Ectodermal cell (in vitro differentiated cells): ENCODE measurements around the gene OR52I2.

Experiments
- H3K27ac ChIP-seq: 2 replicates; pipeline ENCODE4 v1.7.0; 2013; ENCODE audit warnings: mild to moderate bottlenecking, low read depth, low read length; ENCODE audit not compliant: insufficient read depth, poor library complexity, severe bottlenecking
- H3K27me3 ChIP-seq: 2 replicates; pipeline ENCODE4 v1.7.0; 2013; ENCODE audit warnings: mild to moderate bottlenecking, low read length; ENCODE audit not compliant: insufficient read depth, control insufficient read depth, poor library complexity, severe bottlenecking
- H3K36me3 ChIP-seq: one replicate; pipeline ENCODE4 v1.7.0; 2013; ENCODE audit warnings: low read length; ENCODE audit not compliant: control insufficient read depth, insufficient read depth
- H3K4me1 ChIP-seq: one replicate; pipeline ENCODE4 v1.7.0; 2013; ENCODE audit warnings: low read length; ENCODE audit not compliant: control insufficient read depth, insufficient read depth
- H3K4me3 ChIP-seq: 2 replicates; pipeline ENCODE4 v1.7.0; 2013; ENCODE audit warnings: low read depth, low read length, control low read depth; ENCODE audit not compliant: insufficient read depth
- H3K9me3 ChIP-seq: 2 replicates; pipeline ENCODE4 v1.7.0; 2013; ENCODE audit warnings: mild to moderate bottlenecking, low read length, moderate library complexity; ENCODE audit not compliant: control insufficient read depth
- WGBS, 2 experiments: methylation state at CpG; one replicate each; pipeline ENCODE4 v1.1.7; 2013; ENCODE audit warnings: missing lambda C conversion rate in 2 of 2; 5-methylcytosine and 5-hydroxymethylcytosine counted together

The OR52I2 gene

GRCh38 chr11:4565371-4565770 is 16.2 kb upstream of the OR52I2 start:
- 96 to 100% methylated on average over 2 to 3 of the region's 3 CpGs for WGBS, 2 experiments
- no peaks in the 10 kb centered on the region for H3K9me3 ChIP-seq
- H3K27me3 ChIP-seq, result no peaks in the 10 kb centered on the region
- no peak overlapping the region for H3K4me3 ChIP-seq
- no peaks in the 10 kb centered on the region for H3K36me3 ChIP-seq
- H3K27ac ChIP-seq, result no peak overlapping the region
- H3K4me1 ChIP-seq, result no peaks in the 10 kb centered on the region

GRCh38 chr11:4569075-4569474 is 12.5 kb upstream of the OR52I2 start:
- Histone ChIP-seq H3K9me3 (no peaks in the 10 kb centered on the region), H3K27me3 (no peaks in the 10 kb centered on the region), H3K27ac (no peak overlapping the region), H3K36me3 (no peaks in the 10 kb centered on the region), H3K4me3 (no peak overlapping the region), H3K4me1 (no peaks in the 10 kb centered on the region)
- 89 to 90% methylated on average over 18 of the region's 18 CpGs for WGBS, 2 experiments

- Histone ChIP-seq H3K36me3 (no peaks in the 10 kb centered on the region), H3K9me3 (no peaks in the 10 kb centered on the region), H3K4me3 (no peak overlapping the region), H3K4me1 (no peaks in the 10 kb centered on the region), H3K27ac (no peak overlapping the region), H3K27me3 (no peaks in the 10 kb centered on the region)
- WGBS, 2 experiments, result 90 to 91% methylated on average over 3 of the region's 3 CpGs
These were observed 4.7 kb upstream of the OR52I2 start for GRCh38 chr11:4576880-4577279.

- Histone ChIP-seq H3K27me3 (no peaks in the 10 kb centered on the region), H3K4me3 (no peak overlapping the region), H3K27ac (no peak overlapping the region), H3K9me3 (no peaks in the 10 kb centered on the region), H3K4me1 (no peaks in the 10 kb centered on the region), H3K36me3 (no peaks in the 10 kb centered on the region)
- 92 to 100% methylated on average over 2 of the region's 2 CpGs for WGBS, 2 experiments
These were observed 3.8 kb upstream of the OR52I2 start for GRCh38 chr11:4577761-4578160.

- no peaks in the 10 kb centered on the region for H3K9me3 ChIP-seq
- 94 to 95% methylated on average over 6 of the region's 6 CpGs for WGBS, 2 experiments
- no peak overlapping the region for H3K4me3 ChIP-seq
- H3K36me3 ChIP-seq, result no peaks in the 10 kb centered on the region
- H3K27me3 ChIP-seq, result no peaks in the 10 kb centered on the region
- H3K27ac ChIP-seq, result no peak overlapping the region
- no peaks in the 10 kb centered on the region for H3K4me1 ChIP-seq
These were observed 2.9 kb upstream of the OR52I2 start for GRCh38 chr11:4578624-4579023.

GRCh38 chr11:4580124-4580523 is 1.4 kb upstream of the OR52I2 start:
- Histone ChIP-seq H3K36me3 (no peaks in the 10 kb centered on the region), H3K4me3 (no peak overlapping the region), H3K4me1 (no peaks in the 10 kb centered on the region), H3K9me3 (no peaks in the 10 kb centered on the region), H3K27me3 (no peaks in the 10 kb centered on the region), H3K27ac (no peak overlapping the region)
- 89 to 97% methylated on average over 1 of the region's 1 CpG for WGBS, 2 experiments

GRCh38 chr11:4589017-4589416 is 7.5 kb downstream of the OR52I2 start:
- H3K9me3 ChIP-seq, result no peaks in the 10 kb centered on the region
- 91 to 93% methylated on average over 3 of the region's 3 CpGs for WGBS, 2 experiments
- no peaks in the 10 kb centered on the region for H3K4me1 ChIP-seq
- H3K4me3 ChIP-seq, result no peak overlapping the region
- H3K36me3 ChIP-seq, result no peaks in the 10 kb centered on the region
- H3K27me3 ChIP-seq, result no peaks in the 10 kb centered on the region
- no peak overlapping the region for H3K27ac ChIP-seq

GRCh38 chr11:4593739-4594138 is 12.2 kb downstream of the OR52I2 start, which contains the start of gene OR52I1:
Gene OR52I1 (plus strand): TSS chr11:4594039. CDS start chr11:4594039, 0 bp downstream.
- Histone ChIP-seq H3K27ac (no peak within 1 kb of the TSS), H3K9me3 (no peaks in the 10 kb centered on the region), H3K4me1 (no peaks in the 10 kb centered on the region), H3K36me3 (no peaks in the 10 kb centered on the region), H3K4me3 (no peak within 1 kb of the TSS), H3K27me3 (no peaks in the 10 kb centered on the region)
- WGBS, 2 experiments, result 88 to 94% methylated on average over 1 of the region's 1 CpG

GRCh38 chr11:4605057-4605456 is 23.5 kb downstream of the OR52I2 start:
- Histone ChIP-seq H3K27ac (no peak overlapping the region), H3K9me3 (no peaks in the 10 kb centered on the region), H3K36me3 (peaks cover 18% of the 10 kb centered on the region), H3K4me3 (no peak overlapping the region), H3K4me1 (no peaks in the 10 kb centered on the region), H3K27me3 (peaks cover 4% of the 10 kb centered on the region)
- WGBS, 2 experiments, result 94 to 97% methylated on average over 4 of the region's 4 CpGs

- no peak overlapping the region for H3K4me3 ChIP-seq
- peaks cover 4% of the 10 kb centered on the region for H3K27me3 ChIP-seq
These were observed 24.9 kb downstream of the OR52I2 start for GRCh38 chr11:4606231-4607015.

More at GRCh38 chr11:4606231-4607015, 24.9 kb downstream of the OR52I2 start:
- 100% methylated on average over 1 of the region's 1 CpG for WGBS, 2 experiments
- Histone ChIP-seq H3K27ac (no peak overlapping the region), H3K36me3 (peaks cover 6% of the 10 kb centered on the region), H3K4me1 (no peaks in the 10 kb centered on the region), H3K9me3 (no peaks in the 10 kb centered on the region)
